ENCODE results near the gene C10orf95. TPM values are rescaled to one million over a fixed set of nuclear protein-coding genes. Genes with fewer than 3 reads are reported as not detected.

C10orf95 gene
- total RNA-seq, 4 donors from 2014 or later, result not detected

DNA sequence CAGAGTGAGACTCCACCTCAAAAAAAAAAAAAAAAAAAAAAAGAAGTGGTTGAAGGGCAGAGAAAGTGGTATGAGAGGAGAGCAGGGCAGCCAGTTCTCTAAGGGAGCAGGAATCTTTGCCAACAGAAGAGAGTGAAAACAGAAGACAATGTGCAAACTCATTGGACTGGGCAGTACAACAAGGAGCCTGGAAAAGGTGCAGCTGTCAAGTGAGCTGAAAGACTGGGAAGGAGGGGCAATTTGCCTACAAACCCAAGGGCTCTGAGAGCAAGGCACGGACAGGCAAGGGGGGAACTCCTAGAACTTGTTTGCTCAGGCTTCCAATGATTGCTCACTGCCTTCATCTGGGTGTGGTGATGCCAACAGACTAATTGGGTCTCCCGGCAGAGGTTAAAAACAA is 41.6 kb upstream of the C10orf95 start:
- peaks cover 4 to 35% of the 10 kb centered on the region in 2 donors for H3K36me3 ChIP-seq
- H3K4me1 ChIP-seq, result peaks cover 10 to 75% (median 24%) of the 10 kb centered on the region in 3 donors
- peak overlapping the region in 1 of 2 donors; percentile 6 for H3K4me3 ChIP-seq
- H3K27ac ChIP-seq, result peak overlapping the region; percentile 67 to 84 (median 77)
- no peaks in the 10 kb centered on the region for H3K9me3 ChIP-seq
- WGBS, 2 donors (ENCODE audit: low coverage in 1 of 2), result 19% methylated on average over 2 of the region's 2 CpGs
- ATAC-seq, result peak; percentile 93
- H3K27me3 ChIP-seq, result no peaks in the 10 kb centered on the region
- TF ChIP-seq POLR2AphosphoS5 (IDR thresholded peaks at IDR 0.05), result peak; percentile 44
- TF ChIP-seq POLR2A (IDR thresholded peaks at IDR 0.05), result no peak

DNA sequence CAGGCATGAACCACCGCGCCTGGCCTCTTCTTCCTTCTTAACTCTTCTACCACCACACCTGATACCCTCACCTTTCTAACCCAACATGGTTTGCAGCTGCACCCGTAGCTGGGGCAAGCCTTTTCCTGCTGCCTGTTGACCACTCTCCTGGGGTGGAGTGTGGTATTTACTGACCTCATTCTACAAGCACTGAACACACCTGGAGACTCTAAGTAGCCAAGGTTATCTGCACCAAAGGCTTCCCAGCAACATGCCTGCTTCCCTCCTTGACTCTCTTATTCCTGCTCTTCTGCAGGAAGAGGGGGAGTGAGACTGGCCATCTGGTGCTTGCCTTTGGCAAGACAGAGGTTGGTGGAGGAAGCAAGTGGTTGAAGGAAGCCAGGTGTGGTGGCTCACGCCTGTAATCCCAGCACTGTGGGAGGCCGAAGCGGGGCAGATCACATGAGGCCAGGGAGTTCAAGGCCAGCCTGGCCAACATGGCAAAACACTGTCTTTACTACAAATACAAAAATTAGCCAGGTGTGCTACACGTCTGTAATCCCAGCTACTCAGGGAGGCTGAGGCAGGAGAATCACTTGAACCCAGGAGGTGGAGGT is 41.1 kb upstream of the C10orf95 start:
- Histone ChIP-seq H3K4me3 (no peak overlapping the region), H3K27ac (peak overlapping the region; percentile 35 to 81 (median 74)), H3K27me3 (no peaks in the 10 kb centered on the region), H3K9me3 (no peaks in the 10 kb centered on the region), H3K36me3 (peaks cover 5 to 41% of the 10 kb centered on the region in 2 donors), H3K4me1 (peaks cover 10 to 70% (median 24%) of the 10 kb centered on the region in 3 donors)
- ATAC-seq, result peak; percentile 10
- WGBS, 2 donors (ENCODE audit: low coverage in 1 of 2), result 87% methylated on average over 3 of the region's 7 CpGs; no CpG with 5 or more reads in 1 of the 2 donors
- TF ChIP-seq, protein P1, sequence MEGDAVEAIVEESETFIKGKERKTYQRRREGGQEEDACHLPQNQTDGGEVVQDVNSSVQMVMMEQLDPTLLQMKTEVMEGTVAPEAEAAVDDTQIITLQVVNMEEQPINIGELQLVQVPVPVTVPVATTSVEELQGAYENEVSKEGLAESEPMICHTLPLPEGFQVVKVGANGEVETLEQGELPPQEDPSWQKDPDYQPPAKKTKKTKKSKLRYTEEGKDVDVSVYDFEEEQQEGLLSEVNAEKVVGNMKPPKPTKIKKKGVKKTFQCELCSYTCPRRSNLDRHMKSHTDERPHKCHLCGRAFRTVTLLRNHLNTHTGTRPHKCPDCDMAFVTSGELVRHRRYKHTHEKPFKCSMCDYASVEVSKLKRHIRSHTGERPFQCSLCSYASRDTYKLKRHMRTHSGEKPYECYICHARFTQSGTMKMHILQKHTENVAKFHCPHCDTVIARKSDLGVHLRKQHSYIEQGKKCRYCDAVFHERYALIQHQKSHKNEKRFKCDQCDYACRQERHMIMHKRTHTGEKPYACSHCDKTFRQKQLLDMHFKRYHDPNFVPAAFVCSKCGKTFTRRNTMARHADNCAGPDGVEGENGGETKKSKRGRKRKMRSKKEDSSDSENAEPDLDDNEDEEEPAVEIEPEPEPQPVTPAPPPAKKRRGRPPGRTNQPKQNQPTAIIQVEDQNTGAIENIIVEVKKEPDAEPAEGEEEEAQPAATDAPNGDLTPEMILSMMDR (IDR thresholded peaks at IDR 0.05), result no peak
- no peak for TF ChIP-seq EP300 (IDR thresholded peaks at IDR 0.05)
- no peak for TF ChIP-seq POLR2AphosphoS5 (IDR thresholded peaks at IDR 0.05)
- TF ChIP-seq POLR2A (IDR thresholded peaks at IDR 0.05), result no peak

DNA sequence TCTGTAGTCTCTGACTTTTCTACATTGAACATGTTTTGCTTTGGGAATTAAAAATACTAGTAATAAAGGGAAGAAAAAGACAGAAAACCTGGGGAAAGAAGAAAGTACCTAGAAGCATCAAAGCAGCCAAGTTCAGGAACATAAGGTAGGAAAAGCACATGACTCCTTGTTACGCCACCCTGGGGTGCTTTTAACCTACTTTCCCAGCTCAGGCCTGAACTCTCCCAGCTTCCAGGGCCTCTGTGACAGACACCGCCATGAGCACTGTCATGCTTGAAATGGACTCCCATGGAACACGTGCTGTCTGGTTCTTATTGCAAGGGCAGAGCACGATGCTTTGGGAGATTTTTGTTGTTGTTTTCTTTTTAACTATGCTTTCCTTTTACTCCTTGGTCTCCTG is 39.8 kb upstream of the C10orf95 start:
- H3K36me3 ChIP-seq, result peaks cover 5 to 54% of the 10 kb centered on the region in 2 donors
- TF ChIP-seq POLR2A (IDR thresholded peaks at IDR 0.05), result no peak
- no peak for ATAC-seq
- no peaks in the 10 kb centered on the region for H3K9me3 ChIP-seq
- H3K4me1 ChIP-seq, result peaks cover 10 to 56% (median 24%) of the 10 kb centered on the region in 3 donors
- WGBS, 2 donors (ENCODE audit: low coverage in 1 of 2), result 91 to 92% methylated on average over 3 to 4 of the region's 4 CpGs
- H3K27ac ChIP-seq, result peak overlapping the region in 2 of 4 donors; percentile 13 to 38
- no peaks in the 10 kb centered on the region for H3K27me3 ChIP-seq
- no peak overlapping the region for H3K4me3 ChIP-seq

DNA sequence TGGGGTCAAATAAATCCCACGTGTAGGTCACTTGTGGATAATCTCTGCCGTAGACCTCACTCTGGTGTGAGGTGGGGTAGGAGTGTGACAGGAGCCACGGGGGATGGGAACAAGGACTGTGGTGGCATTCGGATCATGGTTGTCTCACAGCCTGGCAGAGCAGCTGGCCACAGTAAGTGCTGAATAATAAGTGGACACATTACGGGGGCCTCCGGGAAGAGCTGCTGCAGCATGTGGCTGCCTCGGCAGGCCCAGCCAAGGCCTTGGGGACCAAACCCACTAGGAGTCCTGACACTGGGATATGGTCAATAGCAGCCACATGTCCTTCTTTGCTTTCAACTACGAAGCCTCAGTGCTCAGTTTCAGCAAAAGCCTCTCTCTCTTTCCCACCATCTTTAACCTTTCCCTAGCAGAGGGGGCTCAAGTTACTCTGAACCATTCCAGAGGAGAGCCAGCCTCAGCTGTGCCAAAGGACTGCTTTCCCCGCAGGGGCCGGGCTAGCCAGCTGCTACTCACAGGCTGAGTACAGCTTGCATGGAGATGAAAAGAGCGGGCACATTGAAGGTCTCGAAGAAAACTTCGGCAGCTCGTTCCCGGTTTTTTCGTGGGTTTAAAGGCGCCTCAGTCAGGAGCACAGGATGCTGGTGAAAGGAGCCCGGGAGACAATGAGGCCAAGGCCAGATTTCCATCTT is 33.9 kb upstream of the C10orf95 start:
- TF ChIP-seq POLR2AphosphoS5 (IDR thresholded peaks at IDR 0.05), result no peak
- TF ChIP-seq EP300 (IDR thresholded peaks at IDR 0.05), result no peak
- TF ChIP-seq, protein P1 (IDR thresholded peaks at IDR 0.05), result no peak
- TF ChIP-seq POLR2A (IDR thresholded peaks at IDR 0.05), result no peak
- Histone ChIP-seq H3K27ac (no peak overlapping the region), H3K36me3 (peaks cover 5 to 100% of the 10 kb centered on the region in 2 donors), H3K4me1 (no peaks in the 10 kb centered on the region), H3K4me3 (no peak overlapping the region), H3K9me3 (no peaks in the 10 kb centered on the region), H3K27me3 (no peaks in the 10 kb centered on the region)
- no peak for ATAC-seq
- 88 to 93% methylated on average over 9 to 13 of the region's 18 CpGs for WGBS, 2 donors (ENCODE audit: low coverage in 1 of 2)

DNA sequence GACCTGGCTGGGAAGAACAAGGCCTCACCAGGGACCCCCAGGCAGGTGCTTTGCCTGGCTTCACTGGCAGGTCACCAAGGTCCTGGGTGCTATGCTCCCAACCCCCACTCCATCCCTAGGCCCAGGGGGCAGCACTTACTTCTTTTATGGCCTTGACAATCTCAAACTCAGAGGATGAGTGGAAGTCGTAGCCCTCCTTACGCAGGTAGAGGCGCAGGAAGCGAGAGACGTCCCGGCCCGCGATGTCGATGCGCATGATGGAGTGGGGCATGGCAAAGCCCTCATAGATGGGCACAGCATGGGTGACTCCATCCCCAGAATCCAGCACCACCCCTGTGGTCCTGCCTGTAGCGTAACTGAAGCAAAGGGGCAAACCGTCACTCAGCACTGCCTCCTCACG is 32.7 kb upstream of the C10orf95 start:
- Histone ChIP-seq H3K9me3 (no peaks in the 10 kb centered on the region), H3K36me3 (peaks cover 5 to 100% of the 10 kb centered on the region in 2 donors), H3K27me3 (no peaks in the 10 kb centered on the region), H3K4me1 (peaks cover 0 to 2% (median 0%) of the 10 kb centered on the region in 3 donors), H3K27ac (no peak overlapping the region), H3K4me3 (no peak overlapping the region)
- no CpG with 5 or more reads among the region's 13 CpGs for WGBS, 2 donors (ENCODE audit: low coverage in 1 of 2)
- no peak for ATAC-seq
- no peak for TF ChIP-seq EP300 (IDR thresholded peaks at IDR 0.05)
- no peak for TF ChIP-seq POLR2AphosphoS5 (IDR thresholded peaks at IDR 0.05)
- TF ChIP-seq, protein P1 (IDR thresholded peaks at IDR 0.05), result no peak
- TF ChIP-seq POLR2A (IDR thresholded peaks at IDR 0.05), result no peak

All from gastroesophageal sphincter (tissue), 4 donors.